NCI-H1694 treated with DMSO at 0.1 percent for 48 hours (cell line): Measurements from ENCODE around the gene PIK3C2A.

ENCODE experiments used
- DNase-seq: peaks from one replicate; lab custom pipeline; 2025; lab: John Stamatoyannopoulos, UW

PIK3C2A gene

GRCh38 chr11:17217401-17217800, 9.6 kb upstream of the PIK3C2A start:
- DNase-seq = no peak

- no peak for DNase-seq
These were observed 6.6 kb upstream of the PIK3C2A start for GRCh38 chr11:17214338-17214737.

GRCh38 chr11:17211286-17211685, 3.5 kb upstream of the PIK3C2A start:
- no peak for DNase-seq

- no peak for DNase-seq
These were observed 2.1 kb upstream of the PIK3C2A start for GRCh38 chr11:17209939-17210245.

- peak; percentile 28 for DNase-seq
These were observed 642 bp upstream of the PIK3C2A start for GRCh38 chr11:17208257-17208999.

GRCh38 chr11:17206463-17206862, 1.3 kb downstream of the PIK3C2A start:
- no peak for DNase-seq

- DNase-seq = no peak
These were observed 10.3 kb downstream of the PIK3C2A start for GRCh38 chr11:17197431-17197898.

- DNase-seq = no peak
These were observed 19.1 kb downstream of the PIK3C2A start for GRCh38 chr11:17188675-17189074.

GRCh38 chr11:17186932-17187692, 20.7 kb downstream of the PIK3C2A start:
- no peak for DNase-seq

- no peak for DNase-seq
These were observed 21.8 kb downstream of the PIK3C2A start for GRCh38 chr11:17185938-17186337.

- no peak for DNase-seq
These were observed 22.8 kb downstream of the PIK3C2A start for GRCh38 chr11:17184882-17185587.

GRCh38 chr11:17183836-17184235, 23.9 kb downstream of the PIK3C2A start:
- DNase-seq = no peak

GRCh38 chr11:17179970-17180369, 27.8 kb downstream of the PIK3C2A start:
- DNase-seq = no peak

GRCh38 chr11:17173332-17173731, 34.5 kb downstream of the PIK3C2A start:
- no peak for DNase-seq

GRCh38 chr11:17171916-17172315, 35.9 kb downstream of the PIK3C2A start:
- no peak for DNase-seq

- no peak for DNase-seq
These were observed 36.4 kb downstream of the PIK3C2A start for GRCh38 chr11:17171343-17171742.

- no peak for DNase-seq
These were observed 37.9 kb downstream of the PIK3C2A start for GRCh38 chr11:17169876-17170275.

GRCh38 chr11:17165247-17165890, 42.4 kb downstream of the PIK3C2A start:
- DNase-seq = no peak

- no peak for DNase-seq
These were observed 43.2 kb downstream of the PIK3C2A start for GRCh38 chr11:17164361-17165246.

GRCh38 chr11:17163736-17164135, 44.0 kb downstream of the PIK3C2A start:
- DNase-seq = no peak

GRCh38 chr11:17163291-17163690, 44.5 kb downstream of the PIK3C2A start:
- DNase-seq = no peak
